GM10266 (cell line): ENCODE data around the gene HEMK1.

ENCODE experiments used
- DNase-seq: peaks from one replicate; pipeline ENCODE4 v3.0.0; 2012; ENCODE audit errors: extremely low spot score
- TF ChIP-seq, protein P1 (sequence below): IDR thresholded peaks from 2 replicates; pipeline ENCODE4 v1.5.1; 2012; ENCODE audit warnings: mild to moderate bottlenecking, low read depth; ENCODE audit not compliant: control insufficient read depth, insufficient read depth; ENCODE audit errors: missing control alignments

Gene HEMK1

DNA sequence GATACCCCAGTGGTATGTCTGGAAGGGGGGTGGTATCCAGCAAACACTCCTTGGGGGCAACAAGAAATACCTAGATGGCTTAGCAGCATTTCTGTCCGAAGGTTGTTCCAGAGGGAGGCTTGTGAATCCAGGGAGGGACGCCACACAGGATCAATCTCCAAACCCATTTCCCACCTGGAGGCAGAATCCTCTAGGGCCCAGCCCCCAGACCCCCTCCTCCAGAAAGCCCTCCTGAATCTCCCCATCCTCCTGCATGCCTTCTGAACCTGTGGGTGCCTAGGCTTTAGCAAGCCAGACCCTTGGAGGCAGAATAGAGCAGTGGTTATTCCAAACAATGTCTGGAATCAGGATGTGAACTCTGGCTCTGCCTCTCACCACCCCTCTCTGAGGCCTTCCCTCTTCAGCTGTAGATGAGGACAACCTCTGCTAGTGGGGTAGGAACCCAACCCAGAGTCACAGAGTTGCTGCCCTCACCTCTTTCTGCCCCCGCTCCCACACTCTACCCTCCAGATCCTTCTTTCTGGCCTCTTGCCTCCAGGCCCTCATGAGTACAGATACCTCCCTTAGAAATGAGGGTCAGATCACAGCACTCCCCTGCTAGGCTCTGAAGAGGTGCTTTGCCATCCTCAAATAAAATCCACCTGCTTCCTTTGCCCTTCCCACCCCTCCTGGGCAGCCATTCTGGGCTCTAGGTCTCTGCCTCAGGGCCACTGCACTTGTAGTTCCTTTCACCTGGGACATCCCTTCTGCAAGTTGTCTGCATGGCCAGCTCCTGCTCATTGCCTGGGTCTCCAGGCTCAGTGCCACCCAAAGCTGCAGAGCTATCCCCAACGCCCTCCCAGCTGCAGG lies 34.2 kb downstream of the HEMK1 start:
- TF ChIP-seq, protein P1, sequence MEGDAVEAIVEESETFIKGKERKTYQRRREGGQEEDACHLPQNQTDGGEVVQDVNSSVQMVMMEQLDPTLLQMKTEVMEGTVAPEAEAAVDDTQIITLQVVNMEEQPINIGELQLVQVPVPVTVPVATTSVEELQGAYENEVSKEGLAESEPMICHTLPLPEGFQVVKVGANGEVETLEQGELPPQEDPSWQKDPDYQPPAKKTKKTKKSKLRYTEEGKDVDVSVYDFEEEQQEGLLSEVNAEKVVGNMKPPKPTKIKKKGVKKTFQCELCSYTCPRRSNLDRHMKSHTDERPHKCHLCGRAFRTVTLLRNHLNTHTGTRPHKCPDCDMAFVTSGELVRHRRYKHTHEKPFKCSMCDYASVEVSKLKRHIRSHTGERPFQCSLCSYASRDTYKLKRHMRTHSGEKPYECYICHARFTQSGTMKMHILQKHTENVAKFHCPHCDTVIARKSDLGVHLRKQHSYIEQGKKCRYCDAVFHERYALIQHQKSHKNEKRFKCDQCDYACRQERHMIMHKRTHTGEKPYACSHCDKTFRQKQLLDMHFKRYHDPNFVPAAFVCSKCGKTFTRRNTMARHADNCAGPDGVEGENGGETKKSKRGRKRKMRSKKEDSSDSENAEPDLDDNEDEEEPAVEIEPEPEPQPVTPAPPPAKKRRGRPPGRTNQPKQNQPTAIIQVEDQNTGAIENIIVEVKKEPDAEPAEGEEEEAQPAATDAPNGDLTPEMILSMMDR: no peak
- no peak for DNase-seq

GRCh38 chr3:50604110-50604621 lies 34.8 kb downstream of the HEMK1 start:
- TF ChIP-seq, protein P1: no peak
- DNase-seq: no peak

GRCh38 chr3:50604628-50605588 lies 35.6 kb downstream of the HEMK1 start:
- TF ChIP-seq, protein P1: no peak
- no peak for DNase-seq

- TF ChIP-seq, protein P1: no peak
- no peak for DNase-seq
These were observed 36.6 kb downstream of the HEMK1 start for GRCh38 chr3:50605901-50606326.

DNA sequence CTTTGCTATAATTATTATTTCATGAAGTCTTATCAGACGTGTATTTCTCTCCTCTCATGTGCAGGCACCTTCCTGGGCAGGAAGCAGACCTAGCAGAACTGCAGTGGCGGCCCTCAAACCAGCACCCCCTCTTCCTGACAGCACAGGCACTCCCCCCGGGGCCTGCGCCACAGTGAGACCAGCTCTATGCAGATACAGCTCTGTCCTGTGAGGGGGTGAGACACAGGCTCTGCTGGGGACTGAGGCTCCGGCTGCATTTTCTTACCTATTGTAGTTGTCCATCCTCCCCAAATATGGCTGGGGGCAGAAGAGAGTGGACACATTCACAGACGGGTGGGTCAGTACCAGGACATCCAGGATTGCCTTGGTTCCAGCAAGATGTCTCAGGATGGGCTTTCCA lies 37.3 kb downstream of the HEMK1 start:
- TF ChIP-seq, protein P1: no peak
- no peak for DNase-seq

DNA sequence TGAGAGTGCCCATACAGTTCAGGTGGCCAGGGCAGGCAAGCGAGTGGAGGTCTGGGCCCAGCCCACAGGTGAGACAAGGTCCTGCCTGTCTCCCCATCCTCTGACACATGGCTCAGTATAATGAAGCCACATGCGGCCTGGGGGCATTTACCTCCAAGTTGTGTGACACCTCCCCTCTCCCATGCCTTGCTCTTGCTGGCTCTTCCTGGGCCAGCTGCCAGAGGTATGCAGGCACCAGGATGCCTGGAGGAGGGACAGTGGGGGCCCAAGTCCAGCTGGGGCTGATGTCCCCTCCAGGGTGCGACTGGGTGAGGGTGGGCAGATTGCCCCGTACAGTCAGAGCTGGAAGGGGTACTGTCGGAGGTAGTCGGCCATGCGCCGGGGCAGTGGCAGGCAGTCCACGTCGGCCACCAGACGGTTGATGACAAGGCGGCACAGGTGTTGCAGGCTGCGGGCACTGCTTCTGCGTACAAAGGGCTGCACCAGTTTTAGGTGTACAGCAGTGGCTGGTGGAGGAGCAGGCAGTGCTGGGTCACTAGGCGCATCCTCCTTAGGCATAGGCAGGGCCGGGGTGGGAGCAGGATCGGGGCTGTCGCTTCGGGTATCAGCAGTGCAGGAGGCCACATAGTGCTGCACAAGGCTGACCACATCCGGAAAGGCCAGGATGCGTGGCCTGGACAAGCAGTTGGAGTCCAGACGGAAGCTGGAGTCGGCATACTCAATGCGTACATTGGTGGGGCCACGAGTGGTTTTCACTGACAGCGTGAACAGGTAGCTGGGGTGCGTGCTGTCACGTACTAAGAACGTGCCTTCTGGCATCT lies 38.2 kb downstream of the HEMK1 start:
- DNase-seq: no peak
- TF ChIP-seq, protein P1: no peak
